ENCODE results near the gene PI4K2A.

- no peak for TF ChIP-seq POLR2A (IDR thresholded peaks at IDR 0.05)
- TF ChIP-seq, protein P1, sequence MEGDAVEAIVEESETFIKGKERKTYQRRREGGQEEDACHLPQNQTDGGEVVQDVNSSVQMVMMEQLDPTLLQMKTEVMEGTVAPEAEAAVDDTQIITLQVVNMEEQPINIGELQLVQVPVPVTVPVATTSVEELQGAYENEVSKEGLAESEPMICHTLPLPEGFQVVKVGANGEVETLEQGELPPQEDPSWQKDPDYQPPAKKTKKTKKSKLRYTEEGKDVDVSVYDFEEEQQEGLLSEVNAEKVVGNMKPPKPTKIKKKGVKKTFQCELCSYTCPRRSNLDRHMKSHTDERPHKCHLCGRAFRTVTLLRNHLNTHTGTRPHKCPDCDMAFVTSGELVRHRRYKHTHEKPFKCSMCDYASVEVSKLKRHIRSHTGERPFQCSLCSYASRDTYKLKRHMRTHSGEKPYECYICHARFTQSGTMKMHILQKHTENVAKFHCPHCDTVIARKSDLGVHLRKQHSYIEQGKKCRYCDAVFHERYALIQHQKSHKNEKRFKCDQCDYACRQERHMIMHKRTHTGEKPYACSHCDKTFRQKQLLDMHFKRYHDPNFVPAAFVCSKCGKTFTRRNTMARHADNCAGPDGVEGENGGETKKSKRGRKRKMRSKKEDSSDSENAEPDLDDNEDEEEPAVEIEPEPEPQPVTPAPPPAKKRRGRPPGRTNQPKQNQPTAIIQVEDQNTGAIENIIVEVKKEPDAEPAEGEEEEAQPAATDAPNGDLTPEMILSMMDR (IDR thresholded peaks at IDR 0.05), result no peak
- no peak for TF ChIP-seq POLR2AphosphoS5 (IDR thresholded peaks at IDR 0.05)
These were observed 66.8 kb downstream of the PI4K2A start for GRCh38 chr10:97707134-97707861.
